ENCODE data around the gene ACAP3. TPM values are rescaled to one million over a fixed set of nuclear protein-coding genes. Genes with fewer than 3 reads are reported as not detected.

ACAP3 gene
- total RNA-seq, 2 experiments from 2014 or later = 17.5 to 24.3 TPM

DNA sequence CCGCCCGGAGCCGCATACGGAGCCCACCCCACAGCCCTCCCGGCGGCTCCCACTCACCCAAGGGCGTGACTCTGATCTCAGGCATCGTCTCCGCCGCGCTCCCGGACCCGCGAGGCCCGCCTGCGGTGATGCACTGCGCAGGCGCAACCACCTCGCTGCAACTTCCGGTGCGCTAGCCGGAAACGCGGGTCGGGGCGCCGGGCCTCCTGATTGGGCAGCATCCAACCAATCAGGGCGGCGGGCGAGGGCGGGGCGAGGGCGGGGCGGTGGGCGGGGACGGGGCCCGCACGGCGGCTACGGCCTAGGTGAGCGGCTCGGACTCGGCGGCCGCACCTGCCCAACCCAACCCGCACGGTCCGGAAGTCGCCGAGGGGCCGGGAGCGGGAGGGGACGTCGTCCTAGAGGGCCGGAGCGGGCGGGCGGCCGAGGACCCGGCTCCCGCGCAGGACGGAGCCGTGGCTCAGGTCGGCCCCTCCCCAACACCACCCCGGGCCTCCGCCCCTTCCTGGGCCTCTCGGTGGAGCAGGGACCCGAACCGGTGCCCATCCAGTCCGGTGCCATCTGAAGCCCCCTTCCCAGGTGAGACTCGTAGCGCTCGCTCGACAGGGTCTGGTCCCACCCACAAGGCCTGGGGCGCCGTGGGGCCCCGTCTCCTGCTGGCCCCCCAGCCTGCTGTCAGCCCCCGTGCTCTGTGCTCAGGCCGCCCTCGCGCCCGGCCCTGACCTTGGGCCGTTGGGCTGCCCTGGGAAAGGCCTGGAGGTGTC lies 17.0 kb upstream of the ACAP3 start, which contains the start of the genes CPTP and INTS11:
TSS of gene CPTP (plus strand) at position 279 of the 764 bp plus-strand sequence. CDS start 2,109 bp downstream, outside the sequence.
TSS of gene INTS11 (minus strand) at position 137 of the 764 bp plus-strand sequence. CDS start at position 85, 52 bp downstream.
- Mint-ChIP-seq H3K36me3 (ENCODE audit: low read depth) (peaks cover 5% of the 10 kb centered on the region), H3K27ac (peak within 1 kb of the TSS; percentile 83), H3K27me3 (no peaks in the 10 kb centered on the region), H3K4me1 (peaks cover 31% of the 10 kb centered on the region), H3K4me3 (peak within 1 kb of the TSS; percentile 80), H3K9me3 (ENCODE audit: low read depth) (no peaks in the 10 kb centered on the region)
- ATAC-seq (peak; percentile 90), DNase-seq (peak; percentile 98)
- ChIA-PET POLR2A (interaction anchor here (0.7 kb wide), 1 partner anchor 50 kb away, joined by 3 read pairs; the partner anchor contains the start of gene AURKAIP1), CTCF (interaction anchor here (0.6 to 1.2 kb wide), 2 partner anchors 15 to 181 kb away, joined by 3 to 4 read pairs; no protein-coding TSS in a partner anchor)
- intact Hi-C loops (cut with DNase I, micrococcal nuclease) = loop anchor here (1.0 to 2.0 kb wide), 14 partner anchors 13 to 809 kb away; partner anchors contain the start of genes AURKAIP1 (in 2 of the 2), ATAD3B (in 1 of the 2), B3GALT6 (in 1 of the 2) and C1orf159 (in 1 of the 2)

DNA sequence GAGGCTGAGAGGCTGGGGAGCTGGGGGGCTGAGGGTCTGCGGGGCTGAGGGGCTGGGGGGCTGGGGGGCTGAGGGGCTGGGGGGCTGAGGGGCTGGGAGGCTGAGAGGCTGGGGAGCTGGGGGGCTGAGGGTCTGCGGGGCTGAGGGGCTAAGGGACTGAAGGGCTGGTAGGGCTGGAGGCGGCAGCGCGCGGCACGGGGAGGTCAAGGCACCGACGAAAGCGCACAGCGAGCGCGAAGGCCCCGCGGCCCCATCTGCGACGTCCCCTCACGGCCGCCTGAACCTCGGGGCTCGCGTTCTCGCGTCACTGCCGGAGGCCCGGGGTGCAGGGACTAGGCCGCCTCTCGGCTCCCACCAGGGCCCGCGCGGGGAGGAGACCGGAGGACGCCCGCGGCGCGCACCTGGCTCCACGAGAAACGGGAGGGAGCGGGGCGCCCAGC lies 16.4 kb upstream of the ACAP3 start:
- ChIA-PET CTCF (no interaction called here), POLR2A (interaction anchor here (0.7 kb wide), 1 partner anchor 15 kb away, joined by 3 read pairs; no protein-coding TSS in a partner anchor)
- Mint-ChIP-seq H3K9me3 (ENCODE audit: low read depth) (no peaks in the 10 kb centered on the region), H3K27me3 (no peaks in the 10 kb centered on the region), H3K4me1 (peaks cover 31% of the 10 kb centered on the region), H3K4me3 (peak overlapping the region; percentile 80), H3K36me3 (ENCODE audit: low read depth) (peaks cover 10% of the 10 kb centered on the region), H3K27ac (no peak overlapping the region)
- intact Hi-C loops (cut with DNase I, micrococcal nuclease) = loop anchor here (1.0 to 2.0 kb wide), 14 partner anchors 13 to 809 kb away; partner anchors contain the start of genes AURKAIP1 (in 2 of the 2), ATAD3B (in 1 of the 2), B3GALT6 (in 1 of the 2) and C1orf159 (in 1 of the 2)
- DNase-seq = no peak
- ATAC-seq = peak; percentile 37

DNA sequence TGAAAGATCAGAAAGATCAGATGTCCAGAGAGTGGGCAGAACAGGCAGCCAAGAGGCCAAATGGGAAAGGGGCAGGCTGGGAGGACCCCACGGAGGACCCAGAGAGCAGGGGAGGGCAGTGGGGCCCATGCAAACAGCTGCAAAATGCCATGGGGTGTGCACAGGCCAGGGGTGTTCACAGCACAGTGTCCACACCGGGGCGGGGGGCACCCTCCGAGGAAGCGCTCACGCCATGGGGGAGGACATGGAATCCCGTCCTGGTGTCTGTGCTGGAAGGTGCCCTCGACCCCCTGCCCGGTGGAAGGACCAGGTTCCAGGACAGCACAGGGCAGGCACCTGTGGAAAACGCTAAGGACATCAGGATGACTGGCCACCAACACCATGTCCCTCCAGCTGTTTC lies 15.2 kb upstream of the ACAP3 start:
- POLR2A ChIA-PET = interaction anchor here (0.6 kb wide), 2 partner anchors 53 to 292 kb away, joined by 3 to 4 read pairs; partner anchors contain the start of gene MIB2
- DNase-seq = no peak
- H3K9me3 Mint-ChIP-seq (ENCODE audit: low read depth) = no peaks in the 10 kb centered on the region
- intact Hi-C loops (cut with DNase I, micrococcal nuclease) = no loop called here
- CTCF ChIA-PET = no interaction called here
- no peaks in the 10 kb centered on the region for H3K27me3 Mint-ChIP-seq
- H3K36me3 Mint-ChIP-seq (ENCODE audit: low read depth) = peaks cover 15% of the 10 kb centered on the region
- peak overlapping the region; percentile 78 for H3K27ac Mint-ChIP-seq
- H3K4me1 Mint-ChIP-seq = peaks cover 31% of the 10 kb centered on the region
- H3K4me3 Mint-ChIP-seq = peak overlapping the region; percentile 79
- ATAC-seq = no peak

DNA sequence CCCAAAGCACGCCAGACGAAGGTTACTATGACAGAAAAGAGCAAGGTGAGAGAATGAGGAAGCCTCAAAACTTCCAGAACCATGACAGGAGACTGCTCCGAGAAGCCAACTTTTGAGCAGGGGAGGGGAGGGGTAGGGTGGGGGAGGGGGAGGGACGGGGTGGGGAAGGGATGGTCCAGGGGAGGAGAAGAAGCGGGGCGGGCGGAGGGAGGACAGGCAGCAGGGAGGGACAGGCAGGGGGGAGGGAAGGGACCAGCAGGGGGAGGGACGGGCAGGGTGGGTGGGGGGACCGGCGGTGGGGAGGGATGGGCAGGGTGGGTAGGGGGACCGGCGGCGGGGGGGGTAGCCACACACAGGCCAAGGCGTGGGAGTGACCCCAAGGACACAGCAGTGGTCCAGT lies 14.7 kb upstream of the ACAP3 start:
- DNase-seq = no peak
- H3K9me3 Mint-ChIP-seq (ENCODE audit: low read depth) = no peaks in the 10 kb centered on the region
- intact Hi-C loops (cut with DNase I, micrococcal nuclease) = no loop called here
- H3K36me3 Mint-ChIP-seq (ENCODE audit: low read depth) = peaks cover 18% of the 10 kb centered on the region
- ChIA-PET CTCF (no interaction called here), POLR2A (no interaction called here)
- H3K27me3 Mint-ChIP-seq = no peaks in the 10 kb centered on the region
- ATAC-seq = no peak
- peaks cover 31% of the 10 kb centered on the region for H3K4me1 Mint-ChIP-seq
- H3K4me3 Mint-ChIP-seq = peak overlapping the region; percentile 79
- H3K27ac Mint-ChIP-seq = peak overlapping the region; percentile 68

DNA sequence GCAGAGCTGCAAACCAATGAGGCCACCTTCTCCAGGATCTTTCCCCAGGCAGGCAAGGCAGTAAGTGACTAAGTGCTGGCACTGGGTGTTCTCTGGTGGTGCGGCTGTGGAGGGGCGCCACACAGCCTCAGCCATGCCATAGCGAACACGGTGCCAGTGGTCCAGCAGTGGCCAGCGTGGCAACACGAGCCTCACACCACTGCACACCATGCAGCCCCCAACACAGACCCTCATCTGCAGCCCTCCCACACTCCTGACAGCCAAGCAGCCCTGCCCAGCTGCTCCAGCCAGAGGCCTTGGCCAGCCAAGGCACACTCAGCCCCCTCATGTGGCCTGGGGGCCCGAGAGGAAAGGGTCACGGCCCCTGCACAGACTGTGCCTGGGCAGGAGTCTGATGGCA lies 13.7 kb upstream of the ACAP3 start:
- H3K9me3 Mint-ChIP-seq (ENCODE audit: low read depth) = no peaks in the 10 kb centered on the region

DNA sequence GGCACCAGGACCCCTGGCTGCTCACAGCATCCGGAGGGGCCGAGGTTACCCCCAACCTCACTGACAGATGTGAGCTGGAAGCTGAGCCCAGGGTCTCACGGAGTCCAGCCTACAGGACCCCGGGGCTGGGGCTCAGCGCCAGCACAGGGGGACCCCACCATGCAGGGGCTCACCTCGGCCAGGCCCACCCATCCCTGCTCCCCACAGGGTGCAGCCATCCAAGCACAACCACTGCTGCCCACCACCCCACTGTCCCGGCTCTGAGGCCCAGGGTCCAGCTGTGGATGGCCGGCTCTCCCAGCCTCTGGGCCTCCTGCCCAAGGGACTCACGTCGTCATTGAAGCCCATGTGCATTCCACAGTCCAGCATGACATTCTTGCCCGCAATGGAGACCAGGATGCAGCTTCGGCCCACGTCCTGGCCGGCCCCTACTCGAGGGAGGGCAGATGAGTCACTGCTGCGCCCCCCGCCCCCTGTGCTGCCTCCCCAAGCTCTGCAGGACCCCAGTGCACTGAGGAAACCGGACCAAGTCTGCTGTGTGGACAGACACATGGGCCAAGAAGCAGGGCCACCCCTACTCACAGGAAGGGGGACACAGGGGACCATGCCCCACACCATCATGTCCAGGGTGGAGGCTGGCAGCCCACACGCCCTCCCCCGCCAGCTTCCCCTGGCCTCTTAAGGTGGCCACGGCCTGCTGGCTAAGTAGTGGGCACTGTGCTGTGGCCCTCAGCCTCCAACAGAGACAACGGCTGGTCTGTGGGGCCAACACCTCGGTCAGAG lies 13.1 kb upstream of the ACAP3 start:
- intact Hi-C loops (cut with DNase I, micrococcal nuclease) = no loop called here
- CTCF ChIA-PET = no interaction called here
- Mint-ChIP-seq H3K27me3 (no peaks in the 10 kb centered on the region), H3K4me3 (no peak overlapping the region), H3K4me1 (peaks cover 26% of the 10 kb centered on the region), H3K36me3 (ENCODE audit: low read depth) (peaks cover 23% of the 10 kb centered on the region), H3K9me3 (ENCODE audit: low read depth) (no peaks in the 10 kb centered on the region), H3K27ac (no peak overlapping the region)
- POLR2A ChIA-PET = no interaction called here
- no peak for ATAC-seq
- DNase-seq = no peak

More for the DNA sequence above, 13.7 kb upstream of the ACAP3 start:
- DNase-seq (no peak), ATAC-seq (no peak)
- intact Hi-C loops (cut with DNase I, micrococcal nuclease) = no loop called here
- H3K4me3 Mint-ChIP-seq = no peak overlapping the region
- CTCF ChIA-PET = no interaction called here
- peaks cover 20% of the 10 kb centered on the region for H3K36me3 Mint-ChIP-seq (ENCODE audit: low read depth)
- peaks cover 31% of the 10 kb centered on the region for H3K4me1 Mint-ChIP-seq
- H3K27ac Mint-ChIP-seq = no peak overlapping the region
- POLR2A ChIA-PET = no interaction called here
- H3K27me3 Mint-ChIP-seq = no peaks in the 10 kb centered on the region

DNA sequence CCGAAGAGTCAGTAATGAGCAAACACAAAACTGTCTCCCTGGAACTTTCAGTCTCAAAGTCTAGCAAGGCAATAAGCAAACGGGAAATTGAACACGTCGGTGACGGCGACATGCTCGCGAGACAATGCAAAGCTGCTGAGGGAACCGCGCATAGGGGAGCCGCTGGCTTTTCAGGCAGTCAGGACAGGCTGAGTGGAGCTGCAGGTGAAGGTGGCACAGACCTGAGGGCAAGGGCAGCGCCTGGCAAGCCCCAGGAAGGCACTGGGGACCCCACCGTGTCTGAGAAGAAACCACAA lies 11.9 kb upstream of the ACAP3 start:
- no peak for ATAC-seq
- CTCF ChIA-PET = no interaction called here
- H3K4me1 Mint-ChIP-seq = peaks cover 21% of the 10 kb centered on the region
- POLR2A ChIA-PET = no interaction called here
- H3K27ac Mint-ChIP-seq = no peak overlapping the region
- H3K36me3 Mint-ChIP-seq (ENCODE audit: low read depth) = peaks cover 23% of the 10 kb centered on the region
- no peak for DNase-seq
- no peaks in the 10 kb centered on the region for H3K9me3 Mint-ChIP-seq (ENCODE audit: low read depth)
- H3K27me3 Mint-ChIP-seq = no peaks in the 10 kb centered on the region
- intact Hi-C loops (cut with DNase I, micrococcal nuclease) = no loop called here
- H3K4me3 Mint-ChIP-seq = no peak overlapping the region

DNA sequence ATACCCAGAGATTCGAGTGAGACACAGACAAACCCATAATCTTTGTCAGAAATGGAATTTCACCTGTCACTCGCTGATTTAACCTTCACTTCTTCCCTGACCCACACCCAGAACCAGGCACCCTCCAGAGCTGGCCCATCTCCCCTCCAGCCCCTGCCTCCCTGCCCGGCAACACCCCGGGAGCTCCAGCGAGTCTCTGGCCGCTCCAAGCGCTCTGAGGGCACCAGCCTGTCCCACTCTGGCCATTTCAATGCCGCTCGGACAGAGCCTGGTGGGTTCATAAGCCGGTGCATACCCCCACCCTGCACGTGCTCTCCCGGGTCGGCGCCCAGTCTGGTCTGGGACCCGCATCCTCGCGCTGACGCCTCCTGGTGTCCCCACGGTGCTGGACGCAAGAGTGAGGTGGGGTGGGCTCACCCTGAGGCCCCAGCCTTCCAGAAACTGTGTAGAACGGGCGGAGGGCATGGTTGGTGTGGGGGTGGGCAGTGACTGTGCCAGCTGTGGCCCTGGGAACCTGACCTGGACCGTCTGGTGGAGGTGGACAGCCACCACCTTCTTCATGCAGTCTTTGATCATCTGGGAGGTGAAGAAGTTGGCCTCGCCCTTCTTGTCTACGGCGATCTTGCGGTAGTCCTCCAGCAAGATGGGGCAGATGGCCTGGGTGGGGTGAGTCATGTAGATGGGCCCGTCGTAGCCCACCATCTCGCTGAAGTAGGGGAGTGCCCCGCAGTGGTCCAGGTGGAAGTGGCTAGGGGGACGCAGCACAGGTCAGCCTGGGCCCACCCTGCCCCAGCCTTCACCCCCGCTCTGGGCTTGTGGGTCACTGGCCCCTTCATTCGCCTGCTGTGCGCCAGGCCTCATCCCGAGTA lies 11.3 kb upstream of the ACAP3 start:
- DNase-seq = no peak
- peak overlapping the region; percentile 19 for H3K27ac Mint-ChIP-seq

DNA sequence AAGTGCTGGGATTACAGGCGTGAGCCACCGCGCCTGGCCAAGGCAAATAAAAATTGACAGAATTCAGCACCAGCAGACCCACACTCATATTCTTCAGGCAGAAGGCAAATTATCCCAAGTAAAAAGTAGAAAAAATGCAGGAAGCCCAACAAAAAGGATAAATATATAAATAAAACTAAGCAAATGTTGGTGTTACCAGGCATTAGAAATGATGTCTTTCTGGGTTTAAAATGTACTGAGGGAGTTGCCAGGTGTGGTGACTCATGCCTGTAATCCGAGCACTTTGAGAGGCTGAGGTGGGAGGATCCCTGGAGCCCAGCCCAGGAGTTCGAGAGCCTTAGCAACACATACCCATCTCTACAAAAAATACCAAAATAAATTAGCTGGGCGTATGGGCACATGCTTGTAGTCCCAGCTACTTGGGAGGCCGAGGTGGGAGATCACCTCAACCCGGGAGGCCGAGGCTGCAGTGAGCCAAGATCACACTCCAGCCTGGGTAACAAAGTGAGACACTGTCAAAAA lies 10.5 kb upstream of the ACAP3 start:
- Mint-ChIP-seq H3K4me3 (no peak overlapping the region), H3K27me3 (no peaks in the 10 kb centered on the region), H3K36me3 (ENCODE audit: low read depth) (peaks cover 30% of the 10 kb centered on the region), H3K9me3 (ENCODE audit: low read depth) (no peaks in the 10 kb centered on the region), H3K27ac (no peak overlapping the region), H3K4me1 (peaks cover 14% of the 10 kb centered on the region)
- CTCF ChIA-PET = interaction anchor here (0.6 kb wide), 1 partner anchor 84 kb away, joined by 3 read pairs; no protein-coding TSS in a partner anchor
- intact Hi-C loops (cut with DNase I, micrococcal nuclease) = no loop called here
- ATAC-seq = no peak
- POLR2A ChIA-PET = no interaction called here
- no peak for DNase-seq

More for the DNA sequence above, 11.3 kb upstream of the ACAP3 start:
- POLR2A ChIA-PET = no interaction called here
- CTCF ChIA-PET = interaction anchor here (0.6 kb wide), 1 partner anchor 83 kb away, joined by 3 read pairs; no protein-coding TSS in a partner anchor
- no peak for ATAC-seq
- no peaks in the 10 kb centered on the region for H3K27me3 Mint-ChIP-seq
- H3K9me3 Mint-ChIP-seq (ENCODE audit: low read depth) = no peaks in the 10 kb centered on the region
- no peak overlapping the region for H3K4me3 Mint-ChIP-seq
- peaks cover 23% of the 10 kb centered on the region for H3K36me3 Mint-ChIP-seq (ENCODE audit: low read depth)
- intact Hi-C loops (cut with DNase I, micrococcal nuclease) = no loop called here
- H3K4me1 Mint-ChIP-seq = peaks cover 19% of the 10 kb centered on the region

DNA sequence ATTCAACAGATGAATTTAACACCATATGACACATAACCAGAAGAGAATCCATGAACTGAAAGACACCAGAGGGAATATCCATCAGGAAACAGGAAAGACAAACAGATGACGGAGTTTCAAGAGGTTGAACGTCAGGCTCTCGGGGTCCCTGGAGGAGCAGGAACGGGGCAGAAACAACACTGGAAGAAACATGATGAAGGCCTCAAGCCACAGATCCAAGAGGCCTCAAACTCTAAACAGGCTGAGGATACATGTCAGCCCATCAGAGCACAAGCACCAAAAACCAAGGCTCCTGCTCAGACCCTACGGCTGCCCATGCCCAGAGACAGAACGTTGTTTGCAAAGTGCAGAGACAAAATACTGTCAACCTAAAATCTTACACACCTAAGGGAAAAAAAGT lies 9.7 kb upstream of the ACAP3 start:
- H3K36me3 Mint-ChIP-seq (ENCODE audit: low read depth) = peaks cover 29% of the 10 kb centered on the region
- CTCF ChIA-PET = no interaction called here

More for the DNA sequence above, 9.7 kb upstream of the ACAP3 start:
- POLR2A ChIA-PET = no interaction called here
- Mint-ChIP-seq H3K27me3 (no peaks in the 10 kb centered on the region), H3K9me3 (ENCODE audit: low read depth) (no peaks in the 10 kb centered on the region), H3K27ac (no peak overlapping the region), H3K4me3 (no peak overlapping the region), H3K4me1 (peaks cover 9% of the 10 kb centered on the region)
- intact Hi-C loops (cut with DNase I, micrococcal nuclease) = no loop called here
- no peak for DNase-seq
- ATAC-seq = no peak

All from activated CD4-positive, alpha-beta T cell treated with anti-CD3 and anti-CD28 coated beads for 36 hours (primary cell).